Neural crest cell (in vitro differentiated cells): ENCODE results near the gene IQCF5. TPM values are rescaled to one million over a fixed set of nuclear protein-coding genes. Genes with fewer than 3 reads are reported as not detected.
"Not testable (repeated sequence)": the region's sequence is repeated elsewhere in the genome, so short reads cannot be mapped to it uniquely, and the experiment has no call there.

Source experiments
- DNase-seq: peaks from one replicate; pipeline ENCODE4 v3.0.0; 2021; ENCODE audit warnings: low read depth, mixed read lengths, low spot score
- H3K27ac Mint-ChIP-seq: one replicate; pipeline ENCODE4 v1.8.0; 2021; ENCODE audit warnings: mild to moderate bottlenecking, mixed read lengths; ENCODE audit not compliant: unreplicated experiment
- H3K27me3 Mint-ChIP-seq: 2 replicates; pipeline ENCODE4 v1.8.0; 2021; ENCODE audit warnings: low read depth, mild to moderate bottlenecking, mixed read lengths
- H3K36me3 Mint-ChIP-seq: 2 replicates; pipeline ENCODE4 v1.8.0; 2021; ENCODE audit warnings: low read depth, mild to moderate bottlenecking, mixed read lengths
- H3K4me1 Mint-ChIP-seq: 2 replicates; pipeline ENCODE4 v1.8.0; 2021; ENCODE audit warnings: mixed read lengths
- H3K4me3 Mint-ChIP-seq: one replicate; pipeline ENCODE4 v1.8.0; 2021; ENCODE audit warnings: mild to moderate bottlenecking, mixed read lengths
- H3K9me3 Mint-ChIP-seq: 2 replicates; pipeline ENCODE4 v1.8.0; 2021; ENCODE audit warnings: mixed read lengths
- total RNA-seq: library from RNA; stranded (reverse); gene quantifications from 2 replicates; pipeline ENCODE4 v1.2.1, GENCODE V29; 2021
- TF ChIP-seq, protein P1 (sequence below): fragments of 200-600 bp; sonication (generic); conservative IDR thresholded peaks from 2 replicates; pipeline ENCODE4 v1.5.0; 2021; ENCODE audit warnings: antibody characterized with exemption, mild to moderate bottlenecking

IQCF5 gene
- total RNA-seq, 1 donor from 2014 or later, result not detected

DNA sequence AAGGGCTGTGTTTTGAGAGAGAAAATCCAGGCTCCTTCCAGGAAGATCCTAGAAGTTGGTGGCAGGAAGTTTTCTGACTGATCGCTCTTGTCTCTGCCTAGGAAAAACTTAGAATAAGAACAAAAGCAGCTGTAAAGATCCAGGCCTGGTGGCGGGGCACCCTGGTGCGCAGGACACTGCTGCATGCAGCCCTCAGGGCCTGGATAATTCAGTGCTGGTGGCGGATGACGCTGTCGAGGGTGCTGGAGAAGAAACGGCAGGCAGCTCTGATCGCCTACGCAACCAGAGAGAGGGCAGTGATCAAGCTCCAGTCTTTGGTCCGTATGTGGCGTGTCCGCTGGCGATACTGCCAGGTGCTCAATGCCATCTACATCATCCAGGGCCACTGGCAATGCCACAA, 12.5 kb downstream of the IQCF5 start:
- Mint-ChIP-seq H3K9me3 (no peaks in the 10 kb centered on the region), H3K4me1 (no peaks in the 10 kb centered on the region), H3K27ac (no peak overlapping the region), H3K27me3 (peaks cover 12% of the 10 kb centered on the region), H3K36me3 (no peaks in the 10 kb centered on the region), H3K4me3 (no peak overlapping the region)
- TF ChIP-seq, protein P1, sequence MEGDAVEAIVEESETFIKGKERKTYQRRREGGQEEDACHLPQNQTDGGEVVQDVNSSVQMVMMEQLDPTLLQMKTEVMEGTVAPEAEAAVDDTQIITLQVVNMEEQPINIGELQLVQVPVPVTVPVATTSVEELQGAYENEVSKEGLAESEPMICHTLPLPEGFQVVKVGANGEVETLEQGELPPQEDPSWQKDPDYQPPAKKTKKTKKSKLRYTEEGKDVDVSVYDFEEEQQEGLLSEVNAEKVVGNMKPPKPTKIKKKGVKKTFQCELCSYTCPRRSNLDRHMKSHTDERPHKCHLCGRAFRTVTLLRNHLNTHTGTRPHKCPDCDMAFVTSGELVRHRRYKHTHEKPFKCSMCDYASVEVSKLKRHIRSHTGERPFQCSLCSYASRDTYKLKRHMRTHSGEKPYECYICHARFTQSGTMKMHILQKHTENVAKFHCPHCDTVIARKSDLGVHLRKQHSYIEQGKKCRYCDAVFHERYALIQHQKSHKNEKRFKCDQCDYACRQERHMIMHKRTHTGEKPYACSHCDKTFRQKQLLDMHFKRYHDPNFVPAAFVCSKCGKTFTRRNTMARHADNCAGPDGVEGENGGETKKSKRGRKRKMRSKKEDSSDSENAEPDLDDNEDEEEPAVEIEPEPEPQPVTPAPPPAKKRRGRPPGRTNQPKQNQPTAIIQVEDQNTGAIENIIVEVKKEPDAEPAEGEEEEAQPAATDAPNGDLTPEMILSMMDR, result no peak
- DNase-seq, result no peak

DNA sequence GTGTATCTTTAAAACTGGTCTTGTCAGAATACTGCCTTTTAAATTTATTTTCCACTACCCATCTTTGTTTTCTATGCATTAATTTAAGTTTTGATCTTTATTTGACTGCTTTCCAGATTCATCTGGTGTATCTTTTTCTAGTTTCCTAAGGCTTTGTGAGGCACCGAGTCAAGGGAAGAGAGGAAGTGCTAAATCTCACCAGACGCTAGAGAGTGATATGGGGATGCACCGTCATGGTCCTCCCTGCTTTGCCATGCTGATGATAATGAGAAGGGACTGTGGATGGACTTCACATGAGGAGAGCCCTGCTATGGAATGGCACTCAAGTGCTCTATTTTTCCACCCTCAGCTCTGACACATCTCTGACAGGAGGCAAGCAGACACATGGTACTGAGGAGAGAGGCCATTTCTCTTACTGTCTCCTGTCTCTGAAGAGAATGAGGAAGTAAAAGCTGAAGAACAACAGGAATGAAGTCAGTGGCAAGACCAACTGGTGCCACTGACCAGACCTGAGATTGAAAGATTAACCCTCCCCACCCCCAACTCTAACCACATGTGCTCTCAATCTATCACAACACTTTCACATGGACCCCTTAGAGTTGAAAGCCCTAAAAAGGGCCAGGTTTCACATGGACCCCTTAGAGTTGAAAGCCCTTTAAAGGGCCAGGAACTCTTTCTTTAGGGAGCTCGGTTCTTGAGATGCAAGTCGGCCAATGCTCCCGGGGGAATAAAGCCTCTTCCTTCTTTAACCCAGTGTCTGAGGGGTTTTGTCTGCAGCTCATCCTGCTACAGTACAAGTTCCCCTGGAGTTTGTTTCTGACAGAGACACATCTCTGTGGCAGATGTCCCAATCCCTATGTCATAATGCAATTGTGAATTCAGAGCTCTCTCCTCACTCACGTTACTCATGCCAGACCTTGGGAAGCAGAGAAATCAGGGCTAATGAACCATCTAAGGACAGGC, 14.4 kb downstream of the IQCF5 start, which contains the start of gene IQCF2:
IQCF2 (plus strand) TSS at position 913 of the 963 bp plus-strand sequence. CDS start 52 bp downstream, outside the sequence.
- no peak within 1 kb of the TSS for H3K27ac Mint-ChIP-seq
- H3K36me3 Mint-ChIP-seq, result peaks cover 6% of the 10 kb centered on the region
- peaks cover 8% of the 10 kb centered on the region for H3K9me3 Mint-ChIP-seq
- DNase-seq, result no peak
- no peaks in the 10 kb centered on the region for H3K4me1 Mint-ChIP-seq
- no peak within 1 kb of the TSS for H3K4me3 Mint-ChIP-seq
- TF ChIP-seq, protein P1, result no peak
- H3K27me3 Mint-ChIP-seq, result peaks cover 9% of the 10 kb centered on the region

DNA sequence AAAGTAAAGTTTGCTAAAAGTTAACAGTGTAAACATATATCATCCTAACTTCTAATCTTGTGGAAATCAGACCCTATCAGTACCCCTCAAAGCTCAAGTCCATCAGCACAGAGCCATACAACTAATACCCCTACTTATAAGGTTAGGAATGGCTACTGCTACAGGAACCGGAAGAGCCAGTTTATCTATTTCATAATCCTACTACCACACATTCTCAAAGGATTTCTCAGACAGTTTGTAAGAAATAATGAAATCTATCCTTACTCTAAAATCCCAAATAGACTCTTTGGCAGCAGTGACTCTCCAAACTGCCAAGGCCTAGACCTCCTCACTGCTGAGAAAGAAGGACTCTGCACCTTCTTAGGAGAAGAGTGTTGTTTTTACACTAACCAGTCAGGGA, 20.0 kb downstream of the IQCF5 start:
- not testable (repeated sequence) for DNase-seq, H3K27ac Mint-ChIP-seq, H3K36me3 Mint-ChIP-seq, H3K4me1 Mint-ChIP-seq, H3K4me3 Mint-ChIP-seq
- Mint-ChIP-seq H3K9me3 (peaks cover 17% of the 10 kb centered on the region), H3K27me3 (peaks cover 30% of the 10 kb centered on the region)

DNA sequence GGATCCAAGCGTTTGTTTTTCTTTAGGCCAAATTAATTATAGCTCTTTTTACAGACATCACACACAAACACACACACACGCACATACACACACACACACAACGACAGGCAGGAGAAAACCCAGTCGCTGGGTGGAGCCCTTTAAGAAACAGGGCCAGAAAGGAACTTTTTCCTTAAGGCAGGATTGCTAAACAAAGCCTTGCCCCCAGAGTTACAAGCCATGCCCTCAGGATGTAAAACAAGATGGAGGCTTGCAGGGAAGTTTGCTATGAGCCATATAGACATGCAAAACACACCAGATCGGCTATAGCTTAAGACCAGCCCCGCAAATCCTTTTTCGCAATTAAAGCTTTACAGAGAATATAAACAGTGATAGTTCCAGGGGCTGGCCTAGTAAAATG, 30.3 kb downstream of the IQCF5 start:
- no peaks in the 10 kb centered on the region for H3K9me3 Mint-ChIP-seq
- DNase-seq, result no peak
- TF ChIP-seq, protein P1, result no peak
- no peaks in the 10 kb centered on the region for H3K36me3 Mint-ChIP-seq
- H3K27ac Mint-ChIP-seq, result no peak overlapping the region
- H3K27me3 Mint-ChIP-seq, result peaks cover 15% of the 10 kb centered on the region
- no peak overlapping the region for H3K4me3 Mint-ChIP-seq
- H3K4me1 Mint-ChIP-seq, result no peaks in the 10 kb centered on the region

DNA sequence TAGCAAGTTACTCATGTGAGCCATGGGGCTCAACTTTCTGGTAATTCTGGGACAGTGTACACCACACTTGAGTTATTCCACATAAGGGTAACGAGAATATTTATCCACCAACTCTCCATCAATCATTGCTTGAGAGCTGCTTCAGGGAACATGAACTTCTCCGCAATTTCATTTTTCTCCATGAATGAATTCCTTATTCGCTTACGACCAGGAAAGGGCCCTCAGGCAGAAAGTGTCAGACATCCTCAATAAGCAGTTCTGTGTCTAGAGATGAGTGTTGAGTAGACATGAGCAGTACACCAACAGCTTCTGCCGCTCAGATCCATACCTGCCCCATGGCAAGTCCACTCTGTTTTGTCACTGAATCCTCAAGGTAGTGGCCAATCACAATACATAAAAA, 38.8 kb downstream of the IQCF5 start:
- Mint-ChIP-seq H3K4me3 (no peak overlapping the region), H3K9me3 (no peaks in the 10 kb centered on the region), H3K36me3 (no peaks in the 10 kb centered on the region), H3K27me3 (peaks cover 34% of the 10 kb centered on the region), H3K27ac (no peak overlapping the region), H3K4me1 (peaks cover 8% of the 10 kb centered on the region)
- TF ChIP-seq, protein P1, result no peak
- DNase-seq, result no peak

DNA sequence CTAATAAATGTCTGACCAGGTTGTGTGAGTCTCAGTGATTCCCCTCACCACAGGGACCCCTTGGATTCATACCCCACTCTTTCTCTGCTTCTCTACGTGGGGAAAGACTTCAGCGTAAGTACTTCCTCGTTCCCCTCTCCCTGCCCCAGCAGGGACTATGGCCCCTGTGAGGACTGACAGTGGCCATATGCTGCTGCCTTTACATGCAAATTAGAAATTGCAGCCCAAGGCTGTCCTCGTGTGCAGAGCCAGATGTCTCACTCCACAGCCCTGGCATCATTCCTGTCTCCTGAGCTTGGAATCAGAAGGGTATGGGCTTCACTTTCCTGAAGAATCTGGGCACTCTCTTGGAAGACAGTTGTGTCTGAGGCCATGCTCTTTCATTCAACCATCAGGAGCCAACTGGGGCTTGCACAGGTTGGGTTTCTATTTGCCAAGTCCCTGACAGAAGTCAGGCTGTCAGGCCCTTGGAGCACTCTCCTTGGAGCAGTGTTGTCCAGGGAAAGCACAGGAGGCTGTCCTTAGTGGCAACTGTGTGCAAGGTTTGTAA, 44.5 kb downstream of the IQCF5 start:
- peaks cover 7% of the 10 kb centered on the region for H3K9me3 Mint-ChIP-seq
- peaks cover 39% of the 10 kb centered on the region for H3K27me3 Mint-ChIP-seq
- H3K27ac Mint-ChIP-seq, result no peak overlapping the region
- TF ChIP-seq, protein P1, result no peak
- no peaks in the 10 kb centered on the region for H3K4me1 Mint-ChIP-seq
- no peak for DNase-seq
- H3K36me3 Mint-ChIP-seq, result peaks cover 5% of the 10 kb centered on the region
- H3K4me3 Mint-ChIP-seq, result no peak overlapping the region
